Panc1 (cell line): ENCODE results near the gene FBXL16. TPM values are rescaled to one million over a fixed set of nuclear protein-coding genes. Genes with fewer than 3 reads are reported as not detected.
A peak's percentile ranks its signal among the peaks of the same experiment; 100 is the strongest.

Source experiments
- ATAC-seq: fragments of 200-7000 bp; cut with Tn5 transposase; 2 replicates; pipeline ENCODE4 v1.9.1; 2020; ENCODE audit warnings: mild to moderate bottlenecking, moderate library complexity
- BruUV-seq: library from RNA; stranded (reverse); fragments of 400-500 nt; replicated peaks from 2 replicates; lab custom pipeline; 2021; lab: Mats Ljungman, UMichigan
- CTCF ChIA-PET: fragments of 300-600 bp; sonication (Branson Sonifier 250); formaldehyde crosslinking; loops from one replicate; lab custom pipeline; 2022; ENCODE audit warnings: antibody characterized with exemption; lab: Charles Lee
- POLR2A ChIA-PET: fragments of 300-600 bp; sonication (Branson Sonifier 250); formaldehyde crosslinking; loops from one replicate; lab custom pipeline; 2022; ENCODE audit warnings: antibody characterized with exemption; lab: Charles Lee
- DNase-seq: peaks from one replicate; pipeline ENCODE4 v3.0.0-alpha.2; 2010; ENCODE audit warnings: low read depth, low spot score
- H3K27ac ChIP-seq: 2 replicates; pipeline ENCODE4 v1.5.1; 2011; ENCODE audit warnings: mild to moderate bottlenecking, low read length, inconsistent platforms
- H3K27me3 ChIP-seq: fragments of 200-500 bp; sonication (Bioruptor generic); 2 replicates; pipeline ENCODE4 v1.6.0; 2014; ENCODE audit warnings: low read length, inconsistent platforms; ENCODE audit not compliant: control insufficient read depth, insufficient read depth
- H3K36me3 ChIP-seq: fragments of 200-500 bp; sonication (Bioruptor generic); 2 replicates; pipeline ENCODE4 v1.5.1; 2014; ENCODE audit warnings: inconsistent platforms, mild to moderate bottlenecking, low read length, moderate library complexity; ENCODE audit not compliant: control insufficient read depth, insufficient read depth
- H3K4me1 ChIP-seq: 2 replicates; pipeline ENCODE4 v1.5.1; 2011; ENCODE audit warnings: inconsistent platforms, mild to moderate bottlenecking, low read length, moderate library complexity; ENCODE audit not compliant: control insufficient read depth, insufficient read depth
- H3K4me3 ChIP-seq, 2 experiments: 2 replicates each; pipeline ENCODE4 v1.5.1; 2011 to 2012; ENCODE audit warnings: low read depth in 2 of 2, low read length in 2 of 2, mild to moderate bottlenecking in 2 of 2, inconsistent platforms in 1 of 2, moderate library complexity in 1 of 2
- H3K9me3 ChIP-seq: fragments of 200-500 bp; sonication (Bioruptor generic); 2 replicates; pipeline ENCODE4 v1.5.1; 2014; ENCODE audit warnings: low read depth, mild to moderate bottlenecking, inconsistent platforms, low read length, moderate library complexity; ENCODE audit not compliant: control insufficient read depth, insufficient read depth
- CTCF ChIP-seq: fragments of 450-650 bp; IDR thresholded peaks from 2 replicates; pipeline ENCODE4 v1.5.1; 2017; ENCODE audit warnings: mild to moderate bottlenecking
- POLR2AphosphoS5 ChIP-seq: IDR thresholded peaks from 2 replicates; pipeline ENCODE4 v1.6.1; 2012; ENCODE audit warnings: mild to moderate bottlenecking, low read depth, low read length, moderate library complexity
- REST ChIP-seq, 2 experiments: IDR thresholded peaks; 2 replicates each; pipeline ENCODE4 v1.6.1; 2011 to 2012; ENCODE audit warnings: low read depth in 2 of 2, control low read depth in 1 of 2, low read length in 1 of 2, mild to moderate bottlenecking in 1 of 2, moderate library complexity in 1 of 2; ENCODE audit not compliant: insufficient read depth in 1 of 2
- SIN3A ChIP-seq: IDR thresholded peaks from 2 replicates; pipeline ENCODE4 v1.6.1; 2012; ENCODE audit warnings: low read depth, mild to moderate bottlenecking, low read length, moderate library complexity, borderline replicate concordance; ENCODE audit not compliant: insufficient read depth
- TCF7L2 ChIP-seq: IDR thresholded peaks from 2 replicates; pipeline ENCODE4 v1.6.1; 2011; ENCODE audit warnings: mild to moderate bottlenecking, low read depth, low read length, inconsistent platforms
- in situ Hi-C: cut with HindIII; loops from 2 replicates; pipeline ENCODE4 v1.10.0; 2016; ENCODE audit warnings: low sequenced_read_pairs, low pct_unique_long_range_greater_than_20kb
- intact Hi-C: fragments of 100-400 bp; cut with micrococcal nuclease; formaldehyde crosslinking; loops from one replicate; pipeline ENCODE4 v1.10.0; 2022; ENCODE audit not compliant: unreplicated experiment
- total RNA-seq: library from RNA; stranded (reverse); gene quantifications from one replicate; pipeline ENCODE4 v1.2.1, GENCODE V29; 2021; ENCODE audit not compliant: unreplicated experiment

Gene FBXL16
- total RNA-seq, 1 experiment from 2014 or later: 28.0 TPM

- no peaks in the 10 kb centered on the region; the same call in 1 of the 2 replicates for H3K36me3 ChIP-seq
- ChIA-PET POLR2A (interaction anchor here (1.2 kb wide), 1 partner anchor 10 kb away, joined by 5 read pairs; no protein-coding TSS in a partner anchor), CTCF (interaction anchor here (0.8 to 1.6 kb wide), 4 partner anchors 9 to 73 kb away, joined by 3 to 7 read pairs (median 6); partner anchors contain the start of gene ANTKMT)
- ATAC-seq (peak; percentile 56), DNase-seq (no peak)
- H3K4me3 ChIP-seq: no peak overlapping the region
- H3K9me3 ChIP-seq: no peaks in the 10 kb centered on the region
- TF ChIP-seq CTCF (peak; percentile 98), TCF7L2 (no peak), POLR2AphosphoS5 (peak; percentile 7; the same call in 1 of the 2 replicates)
- H3K27me3 ChIP-seq: no peaks in the 10 kb centered on the region
- peak overlapping the region; percentile 63 for H3K27ac ChIP-seq
- peaks cover 43% of the 10 kb centered on the region for H3K4me1 ChIP-seq
- in situ Hi-C loops: no loop called here
- intact Hi-C loops: no loop called here
- BruUV-seq: no TSS peak
Measured at GRCh38 chr16:711548-712320, 6.1 kb upstream of the FBXL16 start.

GRCh38 chr16:711084-711483, 5.5 kb upstream of the FBXL16 start:
- Histone ChIP-seq H3K4me3 (no peak overlapping the region), H3K9me3 (no peaks in the 10 kb centered on the region), H3K4me1 (peaks cover 38% of the 10 kb centered on the region), H3K27me3 (no peaks in the 10 kb centered on the region), H3K27ac (peak overlapping the region; percentile 63), H3K36me3 (no peaks in the 10 kb centered on the region; the same call in 1 of the 2 replicates)
- POLR2A ChIA-PET: no interaction called here
- in situ Hi-C loops: no loop called here
- DNase-seq: no peak
- intact Hi-C loops: no loop called here
- CTCF ChIA-PET: interaction anchor here (1.1 kb wide), 1 partner anchor 9 kb away, joined by 3 read pairs; no protein-coding TSS in a partner anchor
- BruUV-seq: no TSS peak
- no peak for ATAC-seq
- TF ChIP-seq POLR2AphosphoS5: no peak
- TF ChIP-seq CTCF: no peak
- no peak for TF ChIP-seq REST (IDR thresholded peaks at IDR 0.05; ENCODE audit: insufficient read depth in 1 of 2, low read depth in 2 of 2, low read length in 1 of 2)
- TF ChIP-seq TCF7L2: no peak
- no peak for TF ChIP-seq SIN3A
